Midbrain (tissue), 1 donor: Measurements from ENCODE around the gene FAM107B.

ENCODE experiments used
- DNase-seq: peaks from one replicate; lab custom pipeline; 2025; lab: John Stamatoyannopoulos, UW

Gene FAM107B

DNA sequence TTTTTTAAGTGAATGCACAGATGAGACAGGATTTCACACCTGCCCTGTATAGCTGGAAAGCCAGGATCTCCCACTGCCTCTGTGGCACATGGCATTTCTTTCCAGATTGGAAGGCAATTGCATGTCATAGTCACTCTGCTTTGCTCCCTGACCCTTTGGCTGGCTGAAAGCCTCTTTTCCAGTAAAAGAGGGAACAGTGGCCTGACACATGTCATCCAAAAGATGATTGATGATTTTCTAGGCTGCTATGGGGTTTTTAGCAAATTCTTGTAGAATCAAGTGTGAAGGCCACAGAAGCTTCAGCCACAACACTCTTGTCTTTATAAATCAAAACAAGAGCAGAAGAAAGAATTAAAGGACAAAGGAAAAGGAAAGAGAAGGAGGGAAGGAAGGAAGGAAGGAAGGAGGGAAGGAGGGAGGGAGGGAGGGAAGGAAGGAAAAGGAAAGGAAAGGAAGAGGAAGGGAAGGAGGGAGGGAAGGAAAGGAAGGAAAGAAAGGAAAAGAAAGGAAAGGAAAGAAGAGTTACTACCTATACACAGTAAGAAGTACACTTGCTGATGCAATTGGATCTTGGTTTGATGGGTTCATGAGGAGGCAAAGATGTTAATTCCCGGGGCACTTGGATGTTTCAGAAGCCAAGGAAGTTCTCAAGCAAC, 285.0 kb downstream of the FAM107B start:
- DNase-seq, result no peak

DNA sequence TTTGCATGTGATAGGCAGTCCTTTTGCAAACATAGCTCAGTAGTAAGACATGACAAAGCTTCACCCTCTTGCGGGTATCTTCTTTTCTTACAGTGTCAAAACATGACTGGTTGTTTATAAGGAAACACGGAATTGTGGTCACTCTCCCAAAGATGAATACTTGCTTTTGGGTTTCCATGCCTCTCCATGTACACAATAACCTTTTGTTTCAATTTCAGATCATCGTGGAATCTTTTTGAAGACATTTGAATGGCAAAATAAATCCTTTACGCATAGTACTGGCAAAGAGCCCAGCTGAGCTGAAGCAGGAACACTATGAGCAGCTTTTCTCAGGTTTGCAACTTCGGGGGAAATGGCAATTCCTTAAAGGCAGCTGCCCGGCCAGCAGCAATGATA, 287.2 kb downstream of the FAM107B start:
- peak; percentile 22 for DNase-seq

DNA sequence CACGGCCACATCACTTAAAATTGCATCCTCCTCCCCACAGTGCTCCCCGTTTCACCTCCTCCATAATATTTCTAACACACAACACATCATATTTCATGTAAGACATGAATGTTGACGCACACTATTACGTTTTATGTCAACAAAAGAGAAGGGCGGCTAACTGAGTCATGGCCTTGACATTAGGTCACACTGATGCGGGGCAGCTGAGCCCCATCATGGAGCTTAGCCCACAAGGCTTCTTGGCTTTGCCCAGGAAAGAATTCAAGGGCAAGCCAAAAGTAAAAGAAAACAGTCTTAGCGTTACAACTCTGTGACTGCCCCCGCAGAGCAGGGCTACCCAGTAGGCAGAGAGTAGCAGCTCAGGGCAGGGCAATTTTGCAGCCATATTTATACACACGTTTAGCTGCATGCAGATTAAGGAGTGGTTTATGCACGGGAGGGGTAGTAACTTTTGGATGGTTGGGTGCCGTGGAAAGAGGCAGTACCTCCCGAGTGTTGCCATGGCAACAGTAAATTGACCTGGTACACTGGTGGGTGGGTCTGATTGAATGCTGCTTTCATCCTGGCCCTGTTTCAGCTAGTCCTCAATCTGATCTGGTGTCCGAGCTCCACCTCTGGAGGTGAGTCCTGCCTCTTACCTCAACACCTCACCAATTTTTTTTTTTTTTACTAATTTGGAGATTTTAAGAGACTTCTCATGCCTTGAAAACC, 287.8 kb downstream of the FAM107B start:
- DNase-seq, result no peak

DNA sequence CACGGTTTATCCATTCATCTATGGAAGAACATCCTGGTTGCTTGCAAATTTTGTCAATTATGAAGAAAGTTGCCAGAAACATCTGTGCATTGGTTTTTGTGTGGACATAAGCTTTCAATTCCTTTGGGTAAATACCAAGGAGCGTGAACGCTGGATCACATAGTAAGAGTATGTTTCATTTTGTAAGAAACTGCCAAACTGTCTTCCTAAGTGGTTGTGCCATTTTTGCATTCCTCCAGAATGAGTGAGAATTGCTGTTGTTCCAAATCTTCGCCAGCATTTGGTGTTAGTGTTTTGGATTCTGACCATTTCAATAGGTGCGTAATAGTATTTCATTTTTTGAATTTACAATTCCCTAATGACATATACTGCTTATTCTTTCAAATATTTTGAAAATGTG, 288.7 kb downstream of the FAM107B start:
- no peak for DNase-seq

DNA sequence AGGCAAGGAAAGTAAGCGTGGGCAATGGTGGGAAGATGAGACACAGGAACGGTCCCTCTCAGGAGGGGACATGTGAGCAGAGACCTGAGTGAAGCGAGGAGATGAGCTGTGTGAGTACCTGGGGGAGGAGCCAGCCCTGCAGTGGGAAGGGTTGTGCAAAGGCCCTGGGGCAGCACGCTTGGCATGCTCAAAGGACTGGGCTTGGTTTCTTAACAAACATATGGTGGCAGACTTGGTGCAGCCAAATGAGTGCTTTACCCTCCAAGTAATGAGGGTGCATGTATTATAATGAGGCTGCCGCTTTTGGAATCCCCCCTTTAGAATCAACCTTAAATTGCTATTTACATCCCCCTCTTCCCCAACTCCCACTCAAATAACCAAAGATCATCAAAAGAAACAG, 291.3 kb downstream of the FAM107B start:
- no peak for DNase-seq

DNA sequence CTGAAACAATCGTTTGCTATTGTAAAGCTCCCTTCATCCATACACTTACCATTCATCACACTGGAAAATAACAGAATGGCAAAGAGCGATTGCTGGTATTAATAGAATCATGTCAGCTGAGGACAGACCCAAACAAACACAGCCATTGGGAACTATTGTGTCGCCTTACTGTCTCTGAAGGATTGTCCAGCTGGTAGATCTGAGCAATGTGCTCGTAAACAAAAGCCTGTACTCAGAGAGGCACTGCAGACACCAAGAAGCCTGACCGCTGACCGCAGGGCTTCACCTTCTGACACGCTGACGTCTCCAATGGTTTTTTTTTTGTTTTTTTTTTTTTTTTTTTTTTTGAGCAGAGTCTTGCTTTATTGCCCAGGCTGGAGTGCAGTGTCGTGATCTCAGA, 292.9 kb downstream of the FAM107B start:
- peak; percentile 86 for DNase-seq

DNA sequence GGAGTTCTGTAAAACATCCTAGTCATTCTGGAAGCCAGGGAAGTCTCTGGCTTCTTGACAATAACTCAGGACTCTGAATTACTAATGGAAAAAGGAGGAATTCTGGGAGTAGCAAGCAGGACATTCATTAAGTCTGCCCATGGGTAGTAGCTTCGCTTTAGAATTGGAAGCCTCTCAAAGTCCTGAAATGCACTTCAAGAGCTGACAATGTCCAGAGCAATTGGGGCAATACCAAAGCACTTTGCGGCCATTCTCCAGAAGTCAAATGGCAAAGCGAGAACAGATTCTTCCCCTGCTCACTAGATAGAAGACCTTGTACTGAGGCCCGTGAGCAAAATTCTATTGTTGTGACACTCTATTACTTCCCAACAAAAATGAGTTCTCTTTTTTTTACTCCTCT, 293.7 kb downstream of the FAM107B start:
- DNase-seq, result no peak

DNA sequence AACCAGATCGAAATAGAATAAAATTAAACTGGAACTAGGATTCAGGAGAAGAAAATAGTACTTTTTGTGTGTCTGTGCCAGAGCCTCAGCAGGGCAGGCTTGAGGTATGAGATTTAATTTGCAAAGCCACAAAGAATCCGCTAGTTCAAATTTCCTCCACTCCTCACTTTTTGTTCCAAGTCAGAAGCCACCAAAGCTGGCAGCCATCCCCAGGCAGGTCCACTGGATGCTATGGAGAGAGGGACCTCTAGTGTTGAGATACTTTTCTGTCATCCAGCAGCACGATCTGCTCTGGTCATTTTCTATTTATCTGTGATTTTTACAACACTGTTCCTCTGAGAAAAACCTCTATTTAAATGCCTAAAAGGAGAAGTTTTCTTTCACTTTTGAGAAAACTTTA, 296.1 kb downstream of the FAM107B start:
- DNase-seq, result peak; percentile 91

DNA sequence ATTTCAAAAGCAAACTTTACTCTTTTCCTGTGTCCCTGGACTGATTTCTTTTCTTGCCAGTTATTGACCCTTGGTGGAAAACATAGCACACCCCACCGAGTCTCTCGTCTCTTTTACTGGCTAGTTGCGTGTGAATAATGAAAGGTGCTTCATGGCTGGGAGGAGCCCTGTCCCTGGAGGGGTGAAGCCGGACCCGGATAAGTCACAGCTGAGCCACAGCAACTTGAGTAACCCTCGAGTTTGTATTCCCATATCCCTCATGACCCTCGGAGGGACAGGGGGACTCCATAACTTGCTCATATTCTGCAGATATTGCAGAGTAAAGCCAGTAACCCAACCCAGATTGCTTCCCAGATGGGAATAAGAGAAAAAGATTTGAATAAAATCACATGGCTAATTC, 296.5 kb downstream of the FAM107B start:
- no peak for DNase-seq

DNA sequence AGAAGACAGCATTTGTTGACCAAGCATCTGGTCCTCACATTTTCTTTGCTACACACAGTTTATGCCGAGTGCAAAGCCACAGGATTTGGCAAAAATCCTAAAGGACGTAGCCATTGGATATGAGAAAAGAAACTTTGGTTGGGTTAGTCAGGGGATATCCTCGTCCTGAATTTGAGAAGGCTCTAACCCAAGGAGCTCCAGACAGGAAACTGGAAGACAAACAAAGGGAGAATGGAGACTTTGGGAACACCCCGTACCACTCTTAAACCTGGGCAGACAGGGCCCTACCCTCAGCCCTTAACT, 297.3 kb downstream of the FAM107B start:
- no peak for DNase-seq

DNA sequence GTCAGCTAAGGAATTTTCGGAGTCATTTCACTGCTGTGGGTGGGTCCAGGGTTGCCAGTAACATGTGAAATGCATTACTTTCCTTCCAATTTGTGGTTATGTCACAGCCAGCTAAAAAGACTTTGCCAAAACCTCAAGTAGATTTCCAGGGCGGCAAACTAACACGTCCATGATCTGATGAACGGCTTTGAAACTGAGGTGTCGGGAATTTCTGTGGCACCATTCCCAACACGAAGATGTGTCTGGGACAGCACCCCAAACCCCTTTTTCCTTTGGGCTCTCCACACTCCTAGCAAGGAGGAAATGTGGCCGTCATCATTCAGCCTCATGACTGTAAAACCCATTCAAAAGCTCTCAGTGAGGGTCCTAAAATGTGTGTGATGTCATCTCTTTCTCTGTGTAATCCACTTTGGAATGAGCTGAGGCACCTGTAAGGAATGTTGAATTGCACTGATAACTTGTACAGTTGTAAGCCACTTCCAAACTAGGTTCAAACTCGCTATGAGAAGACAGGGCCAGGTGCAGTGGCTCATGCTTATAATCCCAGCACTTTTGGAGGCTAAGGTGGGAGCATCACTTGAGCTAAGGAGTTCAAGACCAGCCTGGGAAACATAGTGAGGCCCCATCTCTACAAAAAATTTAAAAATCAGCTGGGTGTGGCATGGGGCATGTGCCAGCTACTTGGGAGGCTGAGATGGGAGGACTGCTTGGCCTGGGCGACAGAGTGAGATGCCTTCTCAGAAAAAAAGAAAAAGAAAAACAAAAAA, 297.9 kb downstream of the FAM107B start:
- DNase-seq, result no peak

DNA sequence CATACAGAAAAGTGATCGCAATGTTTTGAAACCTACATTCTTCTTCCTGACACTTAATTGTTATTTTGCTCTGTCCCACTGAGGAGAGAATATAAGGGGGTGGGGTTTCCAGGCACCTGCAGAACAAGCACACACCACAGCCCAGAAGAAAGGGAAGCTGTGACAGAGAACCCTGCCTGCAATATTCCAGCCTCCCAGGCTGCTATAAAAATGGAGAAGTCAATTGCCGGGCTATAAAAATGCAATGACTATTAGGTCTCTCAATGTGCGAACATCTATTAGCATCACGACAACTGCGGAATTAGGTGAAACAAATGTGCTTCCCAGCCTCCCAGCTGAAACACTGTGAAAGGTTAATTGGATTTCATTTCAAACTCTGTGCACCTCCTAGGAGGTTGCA, 298.7 kb downstream of the FAM107B start:
- no peak for DNase-seq

DNA sequence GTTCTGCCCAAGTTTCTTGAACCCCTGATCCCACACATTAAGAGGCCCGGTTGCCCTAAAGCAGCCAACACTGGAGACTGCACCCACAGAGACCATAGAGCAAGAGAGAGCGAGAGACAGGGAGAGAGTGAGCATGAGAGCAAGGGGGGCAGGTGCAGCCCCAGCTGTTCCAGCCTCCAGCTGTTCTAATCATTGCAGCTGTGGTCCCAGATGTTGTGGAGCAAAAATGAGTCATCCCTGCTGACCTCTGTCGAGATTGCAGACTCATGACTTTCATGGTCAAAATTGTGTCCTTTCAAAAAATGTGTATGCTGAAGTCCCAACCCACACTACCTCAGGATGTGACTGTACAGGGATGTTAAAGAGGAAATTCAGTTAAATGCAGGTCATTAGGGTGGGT, 300.0 kb downstream of the FAM107B start:
- DNase-seq, result no peak

DNA sequence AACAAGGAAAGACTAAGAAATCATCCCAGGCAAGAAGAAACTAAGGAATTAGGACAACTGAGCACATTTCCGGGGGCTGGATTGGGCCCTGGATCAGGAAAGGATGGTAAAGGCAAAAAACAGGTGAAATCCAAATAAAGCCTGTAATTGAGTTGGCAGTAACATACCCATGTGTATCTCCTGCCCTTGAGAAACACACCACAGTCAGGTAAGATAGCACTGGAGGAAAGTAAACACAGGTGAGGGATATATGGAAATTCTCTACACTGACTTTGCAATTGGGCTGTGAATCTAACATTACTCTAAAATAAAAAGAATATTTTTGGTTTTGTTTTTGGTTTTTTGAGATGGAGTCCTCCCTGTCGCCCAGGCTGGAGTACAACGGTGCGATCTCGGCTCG, 303.8 kb downstream of the FAM107B start:
- no peak for DNase-seq

DNA sequence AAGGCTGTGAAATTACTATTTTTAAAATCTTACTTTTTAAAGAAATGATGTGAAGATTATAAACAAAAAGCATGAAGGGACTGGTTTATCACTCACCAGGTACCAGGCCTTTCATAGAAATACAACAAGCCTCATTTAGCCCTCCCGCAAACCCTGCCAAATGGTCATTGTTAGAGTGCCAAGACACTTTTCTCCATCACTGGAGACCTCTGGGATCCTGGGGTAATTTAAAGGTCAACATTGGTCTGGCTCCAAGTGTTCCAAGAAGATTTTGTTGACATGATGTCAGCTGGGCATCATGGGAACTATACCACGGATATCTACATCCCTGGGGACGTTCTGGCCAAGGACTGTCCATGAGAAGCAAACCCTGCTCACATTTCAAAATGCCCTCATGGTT, 306.0 kb downstream of the FAM107B start:
- no peak for DNase-seq
